Ishikawa (cell line): ENCODE data around the gene ALDH1L1.

ENCODE experiments used
- CEBPB ChIP-seq: IDR thresholded peaks from 2 replicates; pipeline ENCODE4 v1.6.1; 2012
- EP300 ChIP-seq: IDR thresholded peaks from 2 replicates; pipeline ENCODE4 v1.6.1; 2012; ENCODE audit warnings: borderline replicate concordance
- FOXM1 ChIP-seq: IDR thresholded peaks from 2 replicates; pipeline ENCODE4 v1.6.1; 2012; ENCODE audit warnings: low read depth, borderline replicate concordance
- MAX ChIP-seq: IDR thresholded peaks from 2 replicates; pipeline ENCODE4 v1.6.1; 2012
- RAD21 ChIP-seq: IDR thresholded peaks from 2 replicates; pipeline ENCODE4 v1.6.1; 2012; ENCODE audit warnings: low read depth
- REST ChIP-seq: IDR thresholded peaks from 2 replicates; pipeline ENCODE4 v1.6.1; 2012; ENCODE audit warnings: low read depth, mild to moderate bottlenecking
- TAF1 ChIP-seq: IDR thresholded peaks from 2 replicates; pipeline ENCODE4 v1.6.1; 2012; ENCODE audit warnings: low read depth, mild to moderate bottlenecking
- TCF12 ChIP-seq: IDR thresholded peaks from 2 replicates; pipeline ENCODE4 v1.6.1; 2012; ENCODE audit warnings: low read depth
- TEAD4 ChIP-seq: IDR thresholded peaks from 2 replicates; pipeline ENCODE4 v1.6.1; 2012
- YY1 ChIP-seq: IDR thresholded peaks from 2 replicates; pipeline ENCODE4 v1.6.1; 2012; ENCODE audit warnings: low read depth
- ZBTB7A ChIP-seq: IDR thresholded peaks from 2 replicates; pipeline ENCODE4 v1.6.1; 2012; ENCODE audit warnings: low read depth

DNA sequence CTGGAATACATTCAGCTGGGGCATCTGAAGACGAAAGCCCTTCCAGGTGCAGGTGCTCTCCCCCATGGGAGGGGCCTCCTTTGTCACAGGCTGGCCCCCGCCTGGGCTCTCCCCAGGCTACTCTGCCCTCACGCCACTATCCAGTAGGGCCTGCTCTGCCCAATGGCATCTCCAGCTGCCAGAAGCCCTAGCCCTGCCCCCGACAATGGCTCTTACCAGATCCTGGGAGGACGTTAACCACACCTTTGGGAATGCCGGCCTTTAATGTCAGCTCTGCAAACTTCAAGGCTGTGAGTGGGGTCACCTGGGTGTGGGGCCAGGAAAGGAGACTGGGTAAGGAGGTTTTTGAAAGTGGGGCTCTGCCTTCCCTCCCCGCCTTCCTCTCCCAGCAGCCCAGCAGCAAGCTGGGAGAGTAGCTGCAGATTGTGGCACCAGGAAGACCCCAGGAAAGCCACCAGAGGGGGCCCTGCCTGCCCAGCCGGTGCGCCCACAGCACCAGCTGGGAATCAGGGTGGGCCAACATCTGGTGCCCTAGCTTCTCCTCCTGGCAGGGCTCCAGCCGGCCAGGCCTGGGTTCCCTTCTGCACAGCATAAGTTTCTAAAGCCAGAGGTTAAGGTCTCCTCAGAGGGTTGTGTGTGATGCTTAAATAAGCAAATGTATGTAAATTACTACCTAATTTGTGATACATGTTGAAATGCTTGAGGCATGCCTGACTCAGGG is 56.1 kb downstream of the ALDH1L1 start:
- TF ChIP-seq MAX (no peak), EP300 (no peak), TCF12 (no peak), FOXM1 (no peak), RAD21 (no peak), YY1 (no peak), REST (no peak), TAF1 (no peak), CEBPB (no peak), ZBTB7A (no peak), TEAD4 (no peak)
